WERI-Rb-1 (cell line): Measurements from ENCODE around the gene CRACDL.

Experiments
- DNase-seq: peaks from one replicate; pipeline ENCODE4 v3.0.0-alpha.2; 2020
- H3K27ac ChIP-seq: fragments of 250-450 bp; sonication (Bioruptor Pico); 2 replicates; pipeline ENCODE4 v1.5.1; 2020; ENCODE audit warnings: mild to moderate bottlenecking, moderate library complexity
- H3K27me3 ChIP-seq: fragments of 250-450 bp; sonication (Bioruptor Pico); 2 replicates; pipeline ENCODE4 v1.5.1; 2021; ENCODE audit warnings: mild to moderate bottlenecking, low read depth, moderate library complexity; ENCODE audit not compliant: insufficient read depth, severe bottlenecking
- H3K36me3 ChIP-seq: fragments of 250-450 bp; sonication (Bioruptor Pico); 2 replicates; pipeline ENCODE4 v1.5.1; 2020; ENCODE audit warnings: mild to moderate bottlenecking, moderate library complexity
- H3K4me3 ChIP-seq: 2 replicates; pipeline ENCODE4 v1.5.1; 2011; ENCODE audit warnings: low read depth, mild to moderate bottlenecking, control low read depth, low read length
- H3K9me3 ChIP-seq: fragments of 250-450 bp; sonication (Bioruptor Pico); 2 replicates; pipeline ENCODE4 v1.5.1; 2021; ENCODE audit warnings: mild to moderate bottlenecking, moderate library complexity; ENCODE audit not compliant: severe bottlenecking
- TF ChIP-seq, protein P1 (sequence below): IDR thresholded peaks from 2 replicates; pipeline ENCODE4 v1.5.1; 2011; ENCODE audit warnings: low read depth, mild to moderate bottlenecking, control low read depth, inconsistent platforms, low read length

Gene CRACDL

DNA sequence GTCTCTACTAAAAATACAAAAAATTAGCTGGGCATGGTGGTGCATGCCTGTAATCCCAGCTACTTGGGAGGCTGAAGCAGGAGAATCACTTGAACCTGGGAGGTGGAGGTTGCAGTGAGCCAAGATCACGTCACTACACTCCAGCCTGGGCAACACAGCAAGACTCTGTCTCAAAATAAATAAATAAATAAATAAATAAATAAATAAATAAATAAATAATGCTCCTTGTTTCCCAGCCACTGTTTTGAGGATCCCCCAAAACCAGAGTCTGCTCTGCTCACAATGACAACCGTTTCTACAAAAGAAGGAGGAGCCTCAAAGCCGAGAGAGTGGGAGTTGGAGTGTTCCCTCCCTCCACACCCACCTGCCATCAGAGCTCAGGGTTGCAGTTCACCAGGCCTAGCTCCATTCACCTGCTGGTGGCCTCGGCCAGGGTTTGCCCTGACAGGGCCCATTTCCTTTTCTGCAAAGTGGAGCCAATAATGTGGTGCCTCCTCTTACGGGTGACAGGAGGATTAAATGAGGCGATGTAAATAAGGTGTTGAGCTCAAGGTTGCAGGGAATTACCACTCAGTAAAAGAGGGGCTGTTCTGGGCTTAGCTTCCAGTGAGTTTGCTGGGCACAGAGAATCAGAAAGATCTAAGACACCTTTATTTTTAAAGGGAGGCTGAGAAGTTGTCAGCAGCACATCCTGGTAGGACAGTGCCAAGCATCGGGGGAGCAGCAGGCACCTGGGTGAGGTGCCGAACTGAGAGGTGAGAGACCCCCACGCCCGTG, 25.5 kb downstream of the CRACDL start:
- Histone ChIP-seq H3K4me3 (no peak overlapping the region), H3K36me3 (no peaks in the 10 kb centered on the region), H3K9me3 (peaks cover 2% of the 10 kb centered on the region), H3K27ac (peak overlapping the region; percentile 90), H3K27me3 (no peaks in the 10 kb centered on the region)
- TF ChIP-seq, protein P1, sequence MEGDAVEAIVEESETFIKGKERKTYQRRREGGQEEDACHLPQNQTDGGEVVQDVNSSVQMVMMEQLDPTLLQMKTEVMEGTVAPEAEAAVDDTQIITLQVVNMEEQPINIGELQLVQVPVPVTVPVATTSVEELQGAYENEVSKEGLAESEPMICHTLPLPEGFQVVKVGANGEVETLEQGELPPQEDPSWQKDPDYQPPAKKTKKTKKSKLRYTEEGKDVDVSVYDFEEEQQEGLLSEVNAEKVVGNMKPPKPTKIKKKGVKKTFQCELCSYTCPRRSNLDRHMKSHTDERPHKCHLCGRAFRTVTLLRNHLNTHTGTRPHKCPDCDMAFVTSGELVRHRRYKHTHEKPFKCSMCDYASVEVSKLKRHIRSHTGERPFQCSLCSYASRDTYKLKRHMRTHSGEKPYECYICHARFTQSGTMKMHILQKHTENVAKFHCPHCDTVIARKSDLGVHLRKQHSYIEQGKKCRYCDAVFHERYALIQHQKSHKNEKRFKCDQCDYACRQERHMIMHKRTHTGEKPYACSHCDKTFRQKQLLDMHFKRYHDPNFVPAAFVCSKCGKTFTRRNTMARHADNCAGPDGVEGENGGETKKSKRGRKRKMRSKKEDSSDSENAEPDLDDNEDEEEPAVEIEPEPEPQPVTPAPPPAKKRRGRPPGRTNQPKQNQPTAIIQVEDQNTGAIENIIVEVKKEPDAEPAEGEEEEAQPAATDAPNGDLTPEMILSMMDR, result no peak
- no peak for DNase-seq

- peak; percentile 94 for DNase-seq
- Histone ChIP-seq H3K36me3 (no peaks in the 10 kb centered on the region), H3K9me3 (peaks cover 2% of the 10 kb centered on the region), H3K27ac (peak overlapping the region; percentile 90), H3K4me3 (peak overlapping the region; percentile 25), H3K27me3 (no peaks in the 10 kb centered on the region)
- TF ChIP-seq, protein P1, result no peak
These were observed 26.5 kb downstream of the CRACDL start for GRCh38 chr2:98909317-98910211.

- Histone ChIP-seq H3K9me3 (peaks cover 2% of the 10 kb centered on the region), H3K27ac (peak overlapping the region; percentile 90), H3K27me3 (no peaks in the 10 kb centered on the region), H3K4me3 (peak overlapping the region; percentile 25), H3K36me3 (no peaks in the 10 kb centered on the region)
- TF ChIP-seq, protein P1, result no peak
- DNase-seq, result no peak
These were observed 27.1 kb downstream of the CRACDL start for GRCh38 chr2:98908931-98909316.

- H3K4me3 ChIP-seq, result no peak overlapping the region
- H3K36me3 ChIP-seq, result no peaks in the 10 kb centered on the region
- peak overlapping the region; percentile 90 for H3K27ac ChIP-seq
- peaks cover 2% of the 10 kb centered on the region for H3K9me3 ChIP-seq
- DNase-seq, result peak; percentile 51
- TF ChIP-seq, protein P1, result no peak
- no peaks in the 10 kb centered on the region for H3K27me3 ChIP-seq
These were observed 27.8 kb downstream of the CRACDL start for GRCh38 chr2:98907966-98908905.

GRCh38 chr2:98907385-98907784, 28.6 kb downstream of the CRACDL start:
- H3K27me3 ChIP-seq, result no peaks in the 10 kb centered on the region
- peak overlapping the region; percentile 90 for H3K27ac ChIP-seq
- H3K36me3 ChIP-seq, result no peaks in the 10 kb centered on the region
- TF ChIP-seq, protein P1, result no peak
- no peak overlapping the region for H3K4me3 ChIP-seq
- DNase-seq, result no peak
- H3K9me3 ChIP-seq, result peaks cover 2% of the 10 kb centered on the region
